ENCODE results near the gene RAP1GDS1. TPM values are rescaled to one million over a fixed set of nuclear protein-coding genes. Genes with fewer than 3 reads are reported as not detected.

RAP1GDS1 gene
- total and polyA plus RNA-seq, 2 of the 13 experiments (the other 11 are each of a cell fraction or from before 2014, with no cell fraction given) = 19.3 to 42.5 TPM

- H3K36me3 ChIP-seq (replicated peaks in 1 of 2; ENCODE audit: control insufficient read depth in 1 of 2, insufficient read depth in 2 of 2, low read length in 2 of 2) = no peaks in the 10 kb centered on the region
- FAIRE-seq (no peak), DNase-seq (ENCODE audit: low spot score) (no peak), ATAC-seq (no peak)
- no peak overlapping the region for H3K4me2 ChIP-seq (ENCODE audit: low read depth, low read length)
- H3K79me2 ChIP-seq (ENCODE audit: insufficient read depth, low read length) = no peaks in the 10 kb centered on the region
- peaks cover 2 to 5% of the 10 kb centered on the region in 2 experiments; a peak in 1 of 5 replicates for H3K27me3 ChIP-seq (ENCODE audit: control insufficient read depth in 1 of 2, insufficient read depth in 2 of 2, low read length in 2 of 2)
- WGBS (ENCODE audit: low lambda C conversion rate) = 44% methylated on average over 6 of the region's 6 CpGs
- H2AFZ ChIP-seq (ENCODE audit: low read length) = no peak overlapping the region
- no peak overlapping the region for H3K4me3 ChIP-seq (replicated peaks in 1 of 3; ENCODE audit: insufficient read depth in 1 of 3, low read depth in 2 of 3, low read length in 3 of 3)
- H3K9ac ChIP-seq (ENCODE audit: insufficient read depth, low read depth, low read length) = no peak overlapping the region
- H3K9me3 ChIP-seq (ENCODE audit: low read length) = no peaks in the 10 kb centered on the region
- ChIA-PET CTCF (ENCODE audit: low intra/inter-chr PET ratio, low total read pairs) (no interaction called here), POLR2A (no interaction called here)
- no peak overlapping the region for H3K27ac ChIP-seq (ENCODE audit: extremely low read length, insufficient read depth, low read length)
- H3K4me1 ChIP-seq (ENCODE audit: insufficient read depth, low read length) = no peaks in the 10 kb centered on the region
- in situ Hi-C loops (cut with HindIII; ENCODE audit: extremely low pct_ligation_motif_present, low pct_unique_long_range_greater_than_20kb) = loop anchor here (25.0 kb wide), 2 partner anchors 369 to 994 kb away; no protein-coding TSS in a partner anchor
- no TSS peak for BruUV-seq (replicated peaks)
- H4K20me1 ChIP-seq (ENCODE audit: insufficient read depth, low read length) = no peaks in the 10 kb centered on the region
- no peak for TF ChIP-seq ZNF230 (CRISPR knock-in tag; IDR thresholded peaks at IDR 0.05)
- no peak for TF ChIP-seq BCL3 (CRISPR knock-in tag; IDR thresholded peaks at IDR 0.05)
- no peak for TF ChIP-seq ZBTB39 (CRISPR knock-in tag; IDR thresholded peaks at IDR 0.05)
- no peak for TF ChIP-seq SIX4 (CRISPR knock-in tag; IDR thresholded peaks at IDR 0.05)
- no peak for TF ChIP-seq MLXIP (CRISPR knock-in tag; IDR thresholded peaks at IDR 0.05; ENCODE audit: borderline replicate concordance)
- TF ChIP-seq ZNF503 (CRISPR knock-in tag; IDR thresholded peaks at IDR 0.05) = no peak
- no peak for TF ChIP-seq HNRNPK (IDR thresholded peaks at IDR 0.05; ENCODE audit: low read depth, low read length, poor library complexity, severe bottlenecking)
- TF ChIP-seq BATF2 (CRISPR knock-in tag; IDR thresholded peaks at IDR 0.05) = no peak
- no peak for TF ChIP-seq CREBL2 (CRISPR knock-in tag; IDR thresholded peaks at IDR 0.05; ENCODE audit: borderline replicate concordance)
- no peak for TF ChIP-seq TEAD2 (CRISPR knock-in tag; IDR thresholded peaks at IDR 0.05)
- TF ChIP-seq ZNF276 (CRISPR knock-in tag; IDR thresholded peaks at IDR 0.05; ENCODE audit: low read depth) = no peak
- no peak for TF ChIP-seq TBX2 (CRISPR knock-in tag; IDR thresholded peaks at IDR 0.05; ENCODE audit: borderline replicate concordance)
- intact Hi-C loops (cut with micrococcal nuclease; ENCODE audit: unreplicated experiment) = loop anchor here (10.0 kb wide), 1 partner anchor 324 kb away; the partner anchor contains the start of gene STPG2
Observed at GRCh38 chr4:98468709-98469108, 207.5 kb downstream of the RAP1GDS1 start.

All from HepG2 (cell line).